Testis (tissue), 2 donors: Measurements from ENCODE around the gene TP73.

Experiments used
- CTCF ChIP-seq, 3 experiments: fragments of 450-650 bp in 2 of 3; fragments of 200-600 bp in 1 of 3; sonication (generic) in 1 of 3; IDR thresholded peaks; one replicate each; pipeline ENCODE4 v1.5.1; 2016 to 2019; ENCODE audit warnings: antibody characterized with exemption in 3 of 3, mild to moderate bottlenecking in 2 of 3, moderate library complexity in 1 of 3
- POLR2A ChIP-seq: fragments of 450-650 bp; IDR thresholded peaks from one replicate; pipeline ENCODE4 v1.6.1; 2017; ENCODE audit warnings: antibody characterized with exemption, mild to moderate bottlenecking, moderate library complexity

- no peak for TF ChIP-seq CTCF (IDR thresholded peaks at IDR 0.05)
- no peak for TF ChIP-seq POLR2A
Measured at GRCh38 chr1:3657578-3658230, 5.4 kb downstream of the TP73 start.
